Thymus (tissue), 11 donors: ENCODE data around the gene ERBB4. TPM values are rescaled to one million over a fixed set of nuclear protein-coding genes. Genes with fewer than 3 reads are reported as not detected.

Source experiments
- DNase-seq, 9 donors: peaks; one replicate each; pipeline ENCODE4 v3.0.0-alpha.2; 2013; ENCODE audit warnings: low spot score in 9 of 9, low read depth in 6 of 9, missing footprints in 1 of 9
- H3K27ac ChIP-seq, 2 donors: one replicate each; pipeline ENCODE4 v1.5.1; 2013; ENCODE audit warnings: control low read depth in 1 of 2, low read depth in 1 of 2, low read length in 1 of 2, mild to moderate bottlenecking in 1 of 2, moderate library complexity in 1 of 2
- H3K27me3 ChIP-seq, 2 donors: one replicate each; pipeline ENCODE4 v1.5.1; 2013; ENCODE audit warnings: low read length in 1 of 2; ENCODE audit not compliant: control insufficient read depth in 2 of 2, insufficient read depth in 1 of 2
- H3K36me3 ChIP-seq, 2 donors: one replicate each; pipeline ENCODE4 v1.5.1; 2013; ENCODE audit warnings: low read length in 1 of 2, mild to moderate bottlenecking in 1 of 2, moderate library complexity in 1 of 2; ENCODE audit not compliant: control insufficient read depth in 2 of 2, insufficient read depth in 2 of 2
- H3K4me1 ChIP-seq, 2 donors: one replicate each; pipeline ENCODE4 v1.5.1; 2013; ENCODE audit warnings: low read length in 2 of 2; ENCODE audit not compliant: control insufficient read depth in 2 of 2, insufficient read depth in 2 of 2
- H3K4me3 ChIP-seq, 2 donors: one replicate each; pipeline ENCODE4 v1.5.1; 2013; ENCODE audit warnings: low read length in 2 of 2, control low read depth in 1 of 2, mild to moderate bottlenecking in 1 of 2
- H3K9me3 ChIP-seq, 2 donors: one replicate each; pipeline ENCODE4 v1.5.1; 2013; ENCODE audit warnings: low read length in 1 of 2, mild to moderate bottlenecking in 1 of 2; ENCODE audit not compliant: control insufficient read depth in 2 of 2, insufficient read depth in 1 of 2
- WGBS: extraction: QIAGEN DNeasy Blood & Tissue Kit; methylation state at CpG from one replicate; pipeline ENCODE4 v1.1.7; 2013; 5-methylcytosine and 5-hydroxymethylcytosine counted together
- polyA plus RNA-seq: library from polyadenylated mRNA; stranded (reverse); fragments of 200-250 nt; gene quantifications from one replicate; pipeline ENCODE4 v1.2.3, GENCODE V29; 2013
- total RNA-seq: library from RNA; stranded (reverse); fragments of 120-200 nt; gene quantifications from one replicate; pipeline ENCODE4 v1.2.4, GENCODE V29; 2013
- donor health status: healthy.

Gene ERBB4
- total and polyA plus RNA-seq, 2 donors: 0.16 to 0.19 TPM

DNA sequence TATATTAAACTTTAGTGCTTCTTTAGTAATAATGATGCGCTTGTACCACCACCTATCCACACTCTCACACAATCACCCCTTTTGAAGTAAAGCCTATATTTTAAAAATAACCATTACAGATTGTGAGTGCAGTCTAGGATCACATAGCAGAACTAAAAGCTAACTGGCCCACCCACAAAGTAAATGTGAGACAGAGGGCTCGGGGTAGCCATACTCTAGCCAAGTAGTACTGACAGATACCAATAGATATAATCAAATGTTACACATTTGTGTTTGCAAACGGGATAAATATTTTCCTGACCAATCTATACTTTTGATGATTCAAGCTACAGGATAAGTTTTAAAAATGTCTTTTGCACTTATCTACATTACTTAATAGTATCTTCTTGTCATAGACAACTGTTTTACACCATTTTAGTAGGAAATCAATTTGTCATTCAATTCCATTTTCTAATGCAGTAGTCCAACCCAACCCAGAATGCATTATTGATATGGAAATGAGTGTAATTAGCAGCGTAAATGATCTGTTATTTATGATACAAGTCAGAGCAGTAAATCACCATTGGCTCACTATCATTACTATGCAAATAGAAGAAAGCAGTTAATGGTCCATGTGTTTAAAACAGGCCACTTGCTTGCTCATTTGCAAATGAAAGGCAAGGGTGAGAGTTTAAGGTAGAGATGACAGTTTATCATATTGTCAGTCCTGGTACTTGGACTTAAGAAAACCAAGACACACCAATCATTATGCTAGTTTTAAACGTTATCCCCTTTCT, 111.8 kb downstream of the ERBB4 start:
- Histone ChIP-seq H3K27me3 (no peaks in the 10 kb centered on the region), H3K27ac (no peak overlapping the region), H3K4me3 (no peak overlapping the region), H3K36me3 (no peaks in the 10 kb centered on the region), H3K9me3 (no peaks in the 10 kb centered on the region), H3K4me1 (no peaks in the 10 kb centered on the region)
- DNase-seq: no peak
- WGBS: 72% methylated on average over 5 of the region's 5 CpGs

DNA sequence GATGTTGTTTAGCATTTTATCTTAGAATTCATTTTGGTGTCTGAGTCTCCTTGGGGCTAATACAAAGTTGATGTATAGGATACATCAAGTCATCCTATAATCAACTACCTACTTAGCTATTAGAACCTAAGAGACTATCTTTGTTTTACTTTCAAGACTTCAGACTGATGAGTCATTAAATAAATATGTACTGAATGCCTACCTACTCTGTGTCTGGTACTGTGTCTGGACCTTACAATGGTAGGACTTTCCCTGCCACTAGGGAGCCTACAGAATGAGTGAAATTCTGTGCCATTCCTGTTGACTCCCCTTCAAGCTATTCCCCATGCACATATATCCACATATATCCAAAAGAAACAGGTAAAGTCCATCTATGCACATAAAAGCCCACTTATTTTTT, 114.5 kb downstream of the ERBB4 start:
- DNase-seq: no peak
- Histone ChIP-seq H3K36me3 (no peaks in the 10 kb centered on the region), H3K4me3 (no peak overlapping the region), H3K27me3 (no peaks in the 10 kb centered on the region), H3K27ac (no peak overlapping the region), H3K4me1 (no peaks in the 10 kb centered on the region), H3K9me3 (no peaks in the 10 kb centered on the region)

DNA sequence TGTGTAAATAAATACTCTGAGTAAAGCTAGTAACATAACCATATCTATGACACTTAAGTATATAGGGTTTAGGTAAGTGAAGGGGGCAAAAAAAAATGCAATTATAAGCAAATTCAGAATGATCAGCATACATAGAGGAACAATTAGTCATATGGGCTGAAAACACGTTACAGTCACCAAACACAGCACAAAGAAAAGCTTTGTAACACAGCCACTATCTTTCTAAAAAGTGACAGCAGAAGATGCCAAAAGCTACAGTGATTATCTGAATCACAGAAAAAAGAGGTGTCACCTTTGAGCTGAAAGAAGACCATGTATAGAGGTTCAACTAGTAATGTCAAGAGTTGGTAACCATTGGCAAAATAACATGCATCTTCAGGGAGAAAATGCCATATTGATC, 115.5 kb downstream of the ERBB4 start:
- WGBS: 80% methylated on average over 1 of the region's 1 CpG
- DNase-seq: no peak
- H3K9me3 ChIP-seq: no peaks in the 10 kb centered on the region
- H3K4me1 ChIP-seq: no peaks in the 10 kb centered on the region
- H3K4me3 ChIP-seq: no peak overlapping the region
- H3K36me3 ChIP-seq: no peaks in the 10 kb centered on the region
- no peaks in the 10 kb centered on the region for H3K27me3 ChIP-seq
- H3K27ac ChIP-seq: no peak overlapping the region

DNA sequence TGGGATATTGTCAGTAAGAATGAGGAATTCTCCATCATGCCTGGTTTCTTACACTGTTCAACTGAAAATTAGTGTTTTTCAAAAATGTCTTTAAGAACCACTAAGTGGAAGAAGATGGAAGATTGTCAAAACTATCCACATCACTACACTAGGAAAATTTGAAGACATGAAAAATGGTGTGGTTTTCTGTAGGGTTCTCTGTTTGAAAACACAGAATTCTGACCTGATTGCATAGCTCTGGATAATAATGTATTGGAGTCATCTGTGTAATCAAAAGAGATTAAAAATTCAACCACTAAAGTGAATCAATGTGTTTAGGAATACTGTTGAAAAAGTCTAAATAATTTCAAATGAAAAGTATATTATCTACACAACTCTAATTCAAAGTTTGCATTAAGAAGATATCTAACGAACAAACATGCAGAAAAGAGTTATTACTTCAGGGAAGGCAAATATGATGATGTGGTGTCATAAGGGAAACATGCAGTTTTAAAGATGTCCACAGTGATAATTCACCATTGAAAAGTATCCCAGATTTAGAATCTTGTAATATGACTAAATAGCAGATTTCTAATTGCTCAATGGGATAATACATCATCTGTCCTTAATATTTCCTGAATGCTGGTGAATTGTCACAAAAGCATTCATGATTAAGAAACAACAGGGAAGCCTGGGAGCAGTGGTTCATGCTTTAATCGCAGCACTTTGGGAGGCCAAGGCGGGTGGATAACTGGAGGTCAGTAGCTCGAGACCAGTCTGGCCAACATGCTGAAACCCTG, 116.9 kb downstream of the ERBB4 start:
- no peaks in the 10 kb centered on the region for H3K27me3 ChIP-seq

DNA sequence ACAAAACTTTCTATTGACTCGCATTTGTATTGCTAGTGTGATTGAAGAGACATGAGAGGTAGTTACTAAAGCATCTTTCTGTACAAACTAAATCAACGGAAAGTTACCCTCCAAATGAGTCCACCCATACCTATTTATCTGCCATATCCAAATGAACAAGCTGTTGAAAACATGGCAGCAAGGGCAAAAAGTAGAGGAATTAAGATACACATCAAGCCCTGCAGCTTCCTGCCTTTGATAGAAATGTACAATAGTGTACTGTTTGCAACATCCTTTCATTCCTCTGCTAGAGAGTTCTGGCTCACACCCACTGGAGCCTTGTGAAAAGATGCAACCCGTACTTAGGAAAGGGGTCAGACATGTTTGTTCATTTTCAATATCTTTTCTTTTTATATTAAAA, 122.5 kb downstream of the ERBB4 start:
- Histone ChIP-seq H3K27me3 (no peaks in the 10 kb centered on the region), H3K27ac (no peak overlapping the region), H3K9me3 (no peaks in the 10 kb centered on the region), H3K4me1 (no peaks in the 10 kb centered on the region), H3K36me3 (no peaks in the 10 kb centered on the region), H3K4me3 (no peak overlapping the region)
- DNase-seq: no peak
- 77% methylated on average over 3 of the region's 3 CpGs for WGBS

More for the DNA sequence above, 116.9 kb downstream of the ERBB4 start:
- Histone ChIP-seq H3K9me3 (no peaks in the 10 kb centered on the region), H3K27ac (no peak overlapping the region), H3K4me3 (no peak overlapping the region), H3K4me1 (no peaks in the 10 kb centered on the region), H3K36me3 (no peaks in the 10 kb centered on the region)
- DNase-seq: no peak
- 91% methylated on average over 4 of the region's 4 CpGs for WGBS

DNA sequence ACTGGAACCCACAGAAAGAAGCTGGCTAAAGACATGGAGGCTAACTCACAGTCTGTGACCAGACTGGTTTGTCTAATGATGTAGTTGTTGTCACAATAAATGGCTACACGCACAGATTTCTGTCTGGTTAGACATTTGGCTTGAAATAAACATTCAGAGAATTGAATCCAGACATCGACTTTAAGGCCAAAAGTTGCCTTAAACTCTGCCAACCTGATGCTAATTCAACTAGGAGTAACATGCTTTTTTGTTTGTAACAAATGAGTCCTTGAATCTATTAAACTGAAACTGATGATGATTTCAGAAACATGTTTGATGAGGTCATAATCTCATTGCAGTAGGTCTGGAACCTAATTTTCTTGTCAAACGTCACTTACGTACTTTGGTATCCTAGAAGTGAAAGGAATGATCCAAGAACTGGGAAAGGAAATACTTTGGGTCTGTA, 123.8 kb downstream of the ERBB4 start:
- no peaks in the 10 kb centered on the region for H3K9me3 ChIP-seq
- 94% methylated on average over 4 of the region's 4 CpGs for WGBS
- H3K36me3 ChIP-seq: no peaks in the 10 kb centered on the region
- no peak overlapping the region for H3K4me3 ChIP-seq
- H3K27me3 ChIP-seq: no peaks in the 10 kb centered on the region
- H3K4me1 ChIP-seq: no peaks in the 10 kb centered on the region
- no peak overlapping the region for H3K27ac ChIP-seq
- DNase-seq: no peak

DNA sequence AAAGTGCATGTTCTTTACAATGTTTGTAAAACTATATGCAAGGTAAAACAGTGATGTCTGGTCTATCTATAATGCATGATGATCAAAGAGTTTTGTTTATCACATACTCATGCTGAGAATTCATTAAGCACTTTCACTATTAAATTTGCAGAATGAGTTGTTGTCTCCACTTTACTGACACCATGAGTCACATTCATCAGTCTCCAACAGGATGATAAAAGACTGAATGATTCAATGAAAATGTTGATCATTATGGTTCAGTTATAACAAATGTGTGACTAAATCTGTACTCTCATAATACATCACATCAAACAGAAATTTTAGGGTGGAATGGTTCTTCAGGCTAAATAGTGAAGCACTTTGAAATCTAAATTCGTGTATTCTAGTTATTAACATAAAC, 129.0 kb downstream of the ERBB4 start:
- no peaks in the 10 kb centered on the region for H3K36me3 ChIP-seq
- no peak for DNase-seq
- no peaks in the 10 kb centered on the region for H3K4me1 ChIP-seq
- H3K9me3 ChIP-seq: no peaks in the 10 kb centered on the region
- no peak overlapping the region for H3K27ac ChIP-seq
- no peaks in the 10 kb centered on the region for H3K27me3 ChIP-seq
- WGBS: 58% methylated on average over 1 of the region's 1 CpG
- H3K4me3 ChIP-seq: no peak overlapping the region

DNA sequence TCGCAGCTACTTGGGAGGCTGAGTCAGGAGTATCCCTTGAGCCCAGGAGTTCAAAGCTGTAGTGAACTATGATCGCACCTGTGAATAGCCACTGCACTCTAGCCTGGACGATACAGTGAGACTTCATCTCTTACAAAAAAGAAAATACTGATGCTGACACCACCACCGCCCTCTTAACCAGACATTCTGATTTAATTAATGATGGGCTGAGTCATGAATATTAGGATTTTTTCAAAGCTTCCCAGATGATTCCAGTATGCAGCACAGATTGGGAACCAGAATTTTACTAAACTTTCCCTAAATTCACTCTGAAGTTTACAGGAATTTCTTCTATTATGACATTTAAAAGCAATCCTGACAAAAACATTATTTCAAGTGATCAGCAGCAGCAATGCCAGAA, 130.1 kb downstream of the ERBB4 start:
- Histone ChIP-seq H3K27me3 (no peaks in the 10 kb centered on the region), H3K4me1 (no peaks in the 10 kb centered on the region), H3K9me3 (no peaks in the 10 kb centered on the region), H3K4me3 (no peak overlapping the region), H3K27ac (no peak overlapping the region), H3K36me3 (no peaks in the 10 kb centered on the region)
- no peak for DNase-seq
- 91% methylated on average over 4 of the region's 4 CpGs for WGBS

DNA sequence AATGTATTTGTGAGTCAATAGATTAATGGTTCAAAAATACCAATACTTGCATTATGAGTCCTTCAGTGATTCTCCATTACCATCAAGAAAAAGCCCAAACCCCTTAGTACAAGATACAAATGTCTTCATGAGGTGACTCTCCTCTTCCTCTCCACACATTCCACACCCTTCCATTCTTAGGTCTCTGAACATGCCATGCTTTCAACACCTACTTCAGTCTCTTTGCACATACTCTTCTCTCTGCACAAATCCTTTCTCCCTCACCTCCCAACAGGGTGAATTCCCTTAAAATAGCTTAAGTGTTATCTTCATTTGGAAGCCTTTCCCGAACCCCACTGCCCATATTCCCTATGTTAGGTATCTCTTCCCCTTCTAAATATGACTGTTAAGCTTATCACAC, 131.9 kb downstream of the ERBB4 start:
- no peak overlapping the region for H3K4me3 ChIP-seq
- H3K9me3 ChIP-seq: no peaks in the 10 kb centered on the region
- no peaks in the 10 kb centered on the region for H3K27me3 ChIP-seq
- no peak for DNase-seq
- H3K4me1 ChIP-seq: no peaks in the 10 kb centered on the region
- H3K36me3 ChIP-seq: no peaks in the 10 kb centered on the region
- 90% methylated on average over 1 of the region's 1 CpG for WGBS
- no peak overlapping the region for H3K27ac ChIP-seq
